Measurements from ENCODE around the gene TNS1. TPM values are rescaled to one million over a fixed set of nuclear protein-coding genes. Genes with fewer than 3 reads are reported as not detected.

Gene TNS1
- total and polyA plus RNA-seq, 9 of the 15 experiments (the other 6 are each of a cell fraction or from before 2014, with no cell fraction given): 0.13 to 2.7 (median 0.77) TPM

DNA sequence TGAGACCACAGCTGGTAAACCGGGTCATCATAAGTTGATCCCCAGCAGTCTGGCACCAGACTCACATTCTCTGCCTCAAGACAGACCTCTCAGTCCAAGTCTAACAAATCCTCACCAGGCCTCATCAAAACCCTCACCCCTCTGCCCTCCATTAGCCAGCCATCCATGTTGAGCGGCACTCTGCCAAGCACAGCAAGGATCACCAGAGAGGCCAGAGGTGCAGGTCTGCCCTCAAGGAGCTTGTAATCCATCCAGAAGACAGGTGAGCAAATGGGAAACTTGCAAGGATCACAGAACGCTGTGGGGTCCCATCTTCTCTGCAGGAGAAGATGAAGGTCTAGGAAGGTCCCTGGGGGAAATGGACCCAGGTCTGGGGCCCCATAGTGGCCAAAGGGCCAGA lies 63.6 kb downstream of the TNS1 start:
- H3K79me2 ChIP-seq (ENCODE audit: control insufficient read depth, insufficient read depth, low read length): no peaks in the 10 kb centered on the region
- ChIA-PET POLR2A (no interaction called here), CTCF (ENCODE audit: low intra/inter-chr PET ratio) (no interaction called here)
- H3K27ac ChIP-seq (ENCODE audit: extremely low read depth, low read depth, low read length): no peak overlapping the region
- 3% methylated on average over 3 of the region's 3 CpGs for WGBS (ENCODE audit: insufficient coverage, low coverage, missing lambda C conversion rate)
- no peaks in the 10 kb centered on the region for H3K36me3 ChIP-seq (ENCODE audit: control insufficient read depth, insufficient read depth, low read length)
- DNase-seq (ENCODE audit: extremely low read depth in 1 of 4, low spot score in 3 of 4) (no peak), ATAC-seq (no peak), FAIRE-seq (no peak)
- TF ChIP-seq, protein P1, sequence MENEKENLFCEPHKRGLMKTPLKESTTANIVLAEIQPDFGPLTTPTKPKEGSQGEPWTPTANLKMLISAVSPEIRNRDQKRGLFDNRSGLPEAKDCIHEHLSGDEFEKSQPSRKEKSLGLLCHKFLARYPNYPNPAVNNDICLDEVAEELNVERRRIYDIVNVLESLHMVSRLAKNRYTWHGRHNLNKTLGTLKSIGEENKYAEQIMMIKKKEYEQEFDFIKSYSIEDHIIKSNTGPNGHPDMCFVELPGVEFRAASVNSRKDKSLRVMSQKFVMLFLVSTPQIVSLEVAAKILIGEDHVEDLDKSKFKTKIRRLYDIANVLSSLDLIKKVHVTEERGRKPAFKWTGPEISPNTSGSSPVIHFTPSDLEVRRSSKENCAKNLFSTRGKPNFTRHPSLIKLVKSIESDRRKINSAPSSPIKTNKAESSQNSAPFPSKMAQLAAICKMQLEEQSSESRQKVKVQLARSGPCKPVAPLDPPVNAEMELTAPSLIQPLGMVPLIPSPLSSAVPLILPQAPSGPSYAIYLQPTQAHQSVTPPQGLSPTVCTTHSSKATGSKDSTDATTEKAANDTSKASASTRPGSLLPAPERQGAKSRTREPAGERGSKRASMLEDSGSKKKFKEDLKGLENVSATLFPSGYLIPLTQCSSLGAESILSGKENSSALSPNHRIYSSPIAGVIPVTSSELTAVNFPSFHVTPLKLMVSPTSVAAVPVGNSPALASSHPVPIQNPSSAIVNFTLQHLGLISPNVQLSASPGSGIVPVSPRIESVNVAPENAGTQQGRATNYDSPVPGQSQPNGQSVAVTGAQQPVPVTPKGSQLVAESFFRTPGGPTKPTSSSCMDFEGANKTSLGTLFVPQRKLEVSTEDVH (IDR thresholded peaks at IDR 0.05; ENCODE audit: low read depth, partially characterized antibody): no peak
- TF ChIP-seq, protein P2, sequence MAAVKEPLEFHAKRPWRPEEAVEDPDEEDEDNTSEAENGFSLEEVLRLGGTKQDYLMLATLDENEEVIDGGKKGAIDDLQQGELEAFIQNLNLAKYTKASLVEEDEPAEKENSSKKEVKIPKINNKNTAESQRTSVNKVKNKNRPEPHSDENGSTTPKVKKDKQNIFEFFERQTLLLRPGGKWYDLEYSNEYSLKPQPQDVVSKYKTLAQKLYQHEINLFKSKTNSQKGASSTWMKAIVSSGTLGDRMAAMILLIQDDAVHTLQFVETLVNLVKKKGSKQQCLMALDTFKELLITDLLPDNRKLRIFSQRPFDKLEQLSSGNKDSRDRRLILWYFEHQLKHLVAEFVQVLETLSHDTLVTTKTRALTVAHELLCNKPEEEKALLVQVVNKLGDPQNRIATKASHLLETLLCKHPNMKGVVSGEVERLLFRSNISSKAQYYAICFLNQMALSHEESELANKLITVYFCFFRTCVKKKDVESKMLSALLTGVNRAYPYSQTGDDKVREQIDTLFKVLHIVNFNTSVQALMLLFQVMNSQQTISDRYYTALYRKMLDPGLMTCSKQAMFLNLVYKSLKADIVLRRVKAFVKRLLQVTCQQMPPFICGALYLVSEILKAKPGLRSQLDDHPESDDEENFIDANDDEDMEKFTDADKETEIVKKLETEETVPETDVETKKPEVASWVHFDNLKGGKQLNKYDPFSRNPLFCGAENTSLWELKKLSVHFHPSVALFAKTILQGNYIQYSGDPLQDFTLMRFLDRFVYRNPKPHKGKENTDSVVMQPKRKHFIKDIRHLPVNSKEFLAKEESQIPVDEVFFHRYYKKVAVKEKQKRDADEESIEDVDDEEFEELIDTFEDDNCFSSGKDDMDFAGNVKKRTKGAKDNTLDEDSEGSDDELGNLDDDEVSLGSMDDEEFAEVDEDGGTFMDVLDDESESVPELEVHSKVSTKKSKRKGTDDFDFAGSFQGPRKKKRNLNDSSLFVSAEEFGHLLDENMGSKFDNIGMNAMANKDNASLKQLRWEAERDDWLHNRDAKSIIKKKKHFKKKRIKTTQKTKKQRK (IDR thresholded peaks at IDR 0.05; ENCODE audit: borderline replicate concordance, low read depth, low read length): no peak
- H3K27me3 ChIP-seq (ENCODE audit: control insufficient read depth in 2 of 2, insufficient read depth in 2 of 2, low read length in 2 of 2): peaks cover 0 to 17% of the 10 kb centered on the region in 2 experiments; a peak in 3 of 5 replicates
- in situ Hi-C loops (cut with MboI): no loop called here
- H3K4me1 ChIP-seq (replicated peaks in 1 of 2; ENCODE audit: control insufficient read depth in 2 of 2, insufficient read depth in 2 of 2, low read length in 2 of 2): peaks cover 2 to 14% of the 10 kb centered on the region in 2 experiments; a peak in 3 of 5 replicates
- intact Hi-C loops (cut with micrococcal nuclease): no loop called here
- no peak overlapping the region for H3K4me3 ChIP-seq
- H4K20me1 ChIP-seq (replicated peaks; ENCODE audit: control insufficient read depth, insufficient read depth, low read length): no peaks in the 10 kb centered on the region
- BruUV-seq (replicated peaks): no TSS peak
- no peak overlapping the region for H3K9ac ChIP-seq (ENCODE audit: insufficient read depth in 1 of 2, low read depth in 2 of 2, low read length in 2 of 2)
- H3K9me1 ChIP-seq (ENCODE audit: control insufficient read depth, insufficient read depth, low read length): no peaks in the 10 kb centered on the region
- no peak overlapping the region for H2AFZ ChIP-seq (ENCODE audit: low read depth, low read length)
- H3K4me2 ChIP-seq (ENCODE audit: insufficient read depth, low read length): no peak overlapping the region
- H3K9me3 ChIP-seq (replicated peaks; ENCODE audit: control insufficient read depth, insufficient read depth, low read depth, low read length): no peaks in the 10 kb centered on the region

Data from K562 (cell line).